ENCODE data around the gene PTK6. TPM values are rescaled to one million over a fixed set of nuclear protein-coding genes. Genes with fewer than 3 reads are reported as not detected.

Gene PTK6
- total and polyA plus RNA-seq, 4 donors = 0.06 to 2.1 (median 1.1) TPM; not detected in 1

DNA sequence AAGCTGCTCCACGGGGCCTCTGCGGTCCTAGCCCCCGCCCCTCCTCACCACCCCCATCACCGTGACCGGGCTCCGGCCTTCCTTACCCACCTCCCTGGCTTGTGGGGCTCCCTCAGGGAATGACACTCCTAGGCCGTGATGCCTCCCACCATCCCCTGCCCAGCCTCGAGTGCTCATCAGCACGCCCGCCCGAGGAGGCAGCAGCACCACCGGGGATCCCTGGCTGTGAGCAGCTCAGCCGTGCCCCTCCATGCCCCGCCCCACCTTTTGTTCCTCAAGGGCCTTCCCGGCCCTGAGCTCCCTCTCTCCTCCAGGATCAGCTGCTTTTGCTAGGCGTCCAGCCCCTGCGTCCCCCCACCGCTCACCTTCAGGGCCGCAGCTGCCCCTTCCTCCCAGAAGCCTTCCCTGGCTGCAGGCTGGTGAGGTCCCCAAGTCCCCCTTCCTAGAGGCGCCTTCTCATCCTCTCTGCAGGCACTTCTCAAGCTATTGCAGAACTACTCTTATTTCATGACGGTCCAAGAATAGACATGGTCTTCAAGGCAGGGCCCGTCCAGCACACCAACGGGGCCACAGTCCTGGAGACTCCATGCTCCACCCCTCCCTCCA, 19.8 kb upstream of the PTK6 start:
- Histone ChIP-seq H3K27ac (ENCODE audit: low read depth, low read length) (no peak overlapping the region), H3K4me1 (ENCODE audit: control insufficient read depth, insufficient read depth, low read length) (peaks cover 29% of the 10 kb centered on the region), H3K9me3 (ENCODE audit: control insufficient read depth, insufficient read depth, low read length) (no peaks in the 10 kb centered on the region), H3K27me3 (ENCODE audit: control insufficient read depth, insufficient read depth, low read length) (peaks cover 5% of the 10 kb centered on the region), H3K36me3 (ENCODE audit: control insufficient read depth, insufficient read depth, low read length) (peaks cover 35% of the 10 kb centered on the region), H3K4me3 (ENCODE audit: low read depth, low read length) (no peak overlapping the region)
- no peak for DNase-seq (ENCODE audit: low read depth in 4 of 6, low spot score in 6 of 6)
- 47% methylated on average over 23 of the region's 23 CpGs for WGBS (ENCODE audit: insufficient coverage)

- Histone ChIP-seq H3K27ac (ENCODE audit: low read depth, low read length) (no peak overlapping the region), H3K4me3 (ENCODE audit: low read depth, low read length) (no peak overlapping the region), H3K4me1 (ENCODE audit: control insufficient read depth, insufficient read depth, low read length) (peaks cover 29% of the 10 kb centered on the region), H3K27me3 (ENCODE audit: control insufficient read depth, insufficient read depth, low read length) (peaks cover 7% of the 10 kb centered on the region), H3K9me3 (ENCODE audit: control insufficient read depth, insufficient read depth, low read length) (no peaks in the 10 kb centered on the region), H3K36me3 (ENCODE audit: control insufficient read depth, insufficient read depth, low read length) (peaks cover 24% of the 10 kb centered on the region)
- WGBS (ENCODE audit: insufficient coverage) = 93% methylated on average over 45 of the region's 45 CpGs
- no peak for DNase-seq (ENCODE audit: low read depth in 4 of 6, low spot score in 6 of 6)
Measured at GRCh38 chr20:63555661-63556381, 18.6 kb upstream of the PTK6 start.

GRCh38 chr20:63554361-63555278, 17.4 kb upstream of the PTK6 start:
- Histone ChIP-seq H3K9me3 (ENCODE audit: control insufficient read depth, insufficient read depth, low read length) (no peaks in the 10 kb centered on the region), H3K4me3 (ENCODE audit: low read depth, low read length) (peak overlapping the region; percentile 52), H3K4me1 (ENCODE audit: control insufficient read depth, insufficient read depth, low read length) (peaks cover 29% of the 10 kb centered on the region), H3K27ac (ENCODE audit: low read depth, low read length) (no peak overlapping the region), H3K36me3 (ENCODE audit: control insufficient read depth, insufficient read depth, low read length) (peaks cover 12% of the 10 kb centered on the region), H3K27me3 (ENCODE audit: control insufficient read depth, insufficient read depth, low read length) (peaks cover 10% of the 10 kb centered on the region)
- DNase-seq (ENCODE audit: low read depth in 4 of 6, low spot score in 6 of 6) = peak in 1 of 6 donors; percentile 22
- WGBS (ENCODE audit: insufficient coverage) = 63% methylated on average over 38 of the region's 38 CpGs

DNA sequence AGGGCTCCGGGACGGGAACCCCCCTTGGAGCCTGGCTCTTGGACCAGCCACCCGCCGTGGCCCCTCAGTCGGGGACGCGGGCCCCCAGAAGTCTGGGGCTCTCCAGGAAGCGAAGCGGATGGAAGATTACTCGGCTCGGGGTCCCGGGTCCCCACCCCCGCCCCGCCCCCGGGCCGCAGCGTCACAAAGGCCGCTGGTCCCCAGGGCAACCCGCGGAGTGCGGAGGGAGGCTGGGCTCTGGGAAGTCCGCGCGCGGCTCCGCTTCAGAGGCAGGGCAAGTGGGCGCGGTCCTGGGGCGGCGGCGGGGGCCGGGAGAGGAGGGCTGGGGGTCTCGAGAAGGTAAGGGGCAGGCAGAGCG, 16.7 kb upstream of the PTK6 start, which contains the start of gene FNDC11:
Gene FNDC11, plus strand, starts transcription at position 227 of the 358 bp plus-strand sequence. CDS start 1,505 bp downstream, outside the sequence.
- H3K4me3 ChIP-seq (ENCODE audit: low read depth, low read length) = peak within 1 kb of the TSS; percentile 52
- no peak within 1 kb of the TSS for H3K27ac ChIP-seq (ENCODE audit: low read depth, low read length)
- no peaks in the 10 kb centered on the region for H3K9me3 ChIP-seq (ENCODE audit: control insufficient read depth, insufficient read depth, low read length)
- peak in 3 of 6 donors; percentile 9 to 66 (median 61) for DNase-seq (ENCODE audit: low read depth in 4 of 6, low spot score in 6 of 6)
- H3K4me1 ChIP-seq (ENCODE audit: control insufficient read depth, insufficient read depth, low read length) = peaks cover 29% of the 10 kb centered on the region
- peaks cover 9% of the 10 kb centered on the region for H3K36me3 ChIP-seq (ENCODE audit: control insufficient read depth, insufficient read depth, low read length)
- H3K27me3 ChIP-seq (ENCODE audit: control insufficient read depth, insufficient read depth, low read length) = peaks cover 10% of the 10 kb centered on the region
- WGBS (ENCODE audit: insufficient coverage) = under 1% methylated on average over 33 of the region's 34 CpGs

DNA sequence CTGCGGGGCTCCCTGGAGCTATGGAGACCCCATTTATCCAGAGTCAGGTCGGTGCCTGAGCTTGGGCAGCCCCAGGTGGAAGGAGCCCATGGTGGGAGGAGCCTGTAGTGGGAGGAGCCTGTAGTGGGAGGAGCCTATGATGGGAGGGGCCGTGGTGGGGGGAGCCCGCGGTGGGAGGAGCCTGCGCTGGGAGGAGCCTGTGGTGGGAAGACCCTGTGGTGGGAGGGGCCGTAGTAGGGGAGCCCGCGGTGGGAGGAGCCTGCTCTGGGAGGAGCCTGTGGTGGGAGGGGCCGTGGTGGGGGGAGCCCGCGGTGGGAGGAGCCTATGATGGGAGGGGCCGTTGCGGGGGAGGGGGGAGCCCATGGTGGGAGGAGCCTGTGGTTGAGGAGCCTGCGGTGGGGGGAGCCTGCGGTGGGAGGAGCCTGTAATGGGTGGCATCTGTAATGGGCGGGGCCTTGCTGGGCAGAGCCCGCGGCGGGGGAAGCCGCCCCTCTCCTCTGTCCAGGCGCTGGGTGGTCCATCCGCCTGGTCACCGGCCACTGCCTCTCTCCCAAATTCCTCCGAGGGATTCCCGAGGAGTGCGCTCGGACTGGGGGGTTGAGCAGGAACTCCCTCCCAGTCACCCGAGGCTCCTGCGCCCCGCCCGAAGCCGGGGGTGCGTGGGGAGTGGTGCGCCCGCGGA, 16.2 kb upstream of the PTK6 start:
- under 1% methylated on average over 37 of the region's 37 CpGs for WGBS (ENCODE audit: insufficient coverage)
- peak overlapping the region; percentile 52 for H3K4me3 ChIP-seq (ENCODE audit: low read depth, low read length)
- H3K27me3 ChIP-seq (ENCODE audit: control insufficient read depth, insufficient read depth, low read length) = peaks cover 13% of the 10 kb centered on the region
- peaks cover 9% of the 10 kb centered on the region for H3K36me3 ChIP-seq (ENCODE audit: control insufficient read depth, insufficient read depth, low read length)
- peak in 3 of 6 donors; percentile 36 to 81 (median 79) for DNase-seq (ENCODE audit: low read depth in 4 of 6, low spot score in 6 of 6)
- no peaks in the 10 kb centered on the region for H3K9me3 ChIP-seq (ENCODE audit: control insufficient read depth, insufficient read depth, low read length)
- H3K4me1 ChIP-seq (ENCODE audit: control insufficient read depth, insufficient read depth, low read length) = peaks cover 29% of the 10 kb centered on the region
- H3K27ac ChIP-seq (ENCODE audit: low read depth, low read length) = no peak overlapping the region

DNA sequence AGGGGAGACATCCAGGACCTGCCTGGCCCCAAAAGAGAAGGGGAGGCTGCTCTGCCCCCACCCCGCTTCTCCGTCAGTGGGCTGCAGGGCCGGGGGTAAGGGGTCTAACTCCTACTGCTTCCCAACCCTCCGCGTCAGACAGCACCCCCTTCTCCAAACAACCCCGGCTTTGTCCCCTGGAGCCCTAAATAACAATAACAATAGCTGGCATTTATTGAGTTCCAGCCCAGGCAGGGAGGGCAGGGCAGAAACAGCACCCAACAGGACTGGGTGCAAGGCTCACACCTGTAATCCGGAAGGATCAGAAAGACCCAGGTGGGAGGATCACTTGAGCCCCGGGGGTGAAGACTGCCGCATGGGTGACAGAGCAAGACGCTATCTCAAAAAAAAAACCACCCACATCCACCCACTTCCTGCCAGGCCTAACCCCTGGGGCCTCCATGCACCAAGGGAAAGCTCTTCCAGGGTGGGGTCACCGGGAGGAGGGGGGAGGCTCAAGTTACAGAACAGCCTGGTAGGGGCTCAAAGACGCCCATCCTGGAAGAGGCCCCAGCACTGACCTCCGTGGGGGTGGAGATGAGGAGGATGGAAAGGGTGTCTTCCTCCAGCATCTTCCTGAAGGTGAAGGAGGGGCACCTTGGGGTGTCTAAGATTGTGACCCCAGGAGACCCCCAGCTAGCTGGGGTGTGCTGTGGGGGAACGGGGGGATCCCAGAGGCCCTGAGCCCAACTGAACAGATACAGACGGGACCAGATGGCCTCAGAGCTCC, 15.5 kb upstream of the PTK6 start:
- H3K36me3 ChIP-seq (ENCODE audit: control insufficient read depth, insufficient read depth, low read length) = peaks cover 9% of the 10 kb centered on the region
- 29% methylated on average over 8 of the region's 15 CpGs for WGBS (ENCODE audit: insufficient coverage)
- no peak overlapping the region for H3K27ac ChIP-seq (ENCODE audit: low read depth, low read length)
- peaks cover 18% of the 10 kb centered on the region for H3K27me3 ChIP-seq (ENCODE audit: control insufficient read depth, insufficient read depth, low read length)
- DNase-seq (ENCODE audit: low read depth in 4 of 6, low spot score in 6 of 6) = no peak
- H3K4me1 ChIP-seq (ENCODE audit: control insufficient read depth, insufficient read depth, low read length) = peaks cover 29% of the 10 kb centered on the region
- H3K9me3 ChIP-seq (ENCODE audit: control insufficient read depth, insufficient read depth, low read length) = no peaks in the 10 kb centered on the region
- no peak overlapping the region for H3K4me3 ChIP-seq (ENCODE audit: low read depth, low read length)

GRCh38 chr20:63551068-63551467, 13.9 kb upstream of the PTK6 start:
- H3K36me3 ChIP-seq (ENCODE audit: control insufficient read depth, insufficient read depth, low read length) = peaks cover 7% of the 10 kb centered on the region
- no peak overlapping the region for H3K4me3 ChIP-seq (ENCODE audit: low read depth, low read length)
- peaks cover 26% of the 10 kb centered on the region for H3K27me3 ChIP-seq (ENCODE audit: control insufficient read depth, insufficient read depth, low read length)
- DNase-seq (ENCODE audit: low read depth in 4 of 6, low spot score in 6 of 6) = peak in 1 of 6 donors; percentile 5
- no peak overlapping the region for H3K27ac ChIP-seq (ENCODE audit: low read depth, low read length)
- WGBS (ENCODE audit: insufficient coverage) = 48% methylated on average over 9 of the region's 9 CpGs
- no peaks in the 10 kb centered on the region for H3K9me3 ChIP-seq (ENCODE audit: control insufficient read depth, insufficient read depth, low read length)
- peaks cover 29% of the 10 kb centered on the region for H3K4me1 ChIP-seq (ENCODE audit: control insufficient read depth, insufficient read depth, low read length)

DNA sequence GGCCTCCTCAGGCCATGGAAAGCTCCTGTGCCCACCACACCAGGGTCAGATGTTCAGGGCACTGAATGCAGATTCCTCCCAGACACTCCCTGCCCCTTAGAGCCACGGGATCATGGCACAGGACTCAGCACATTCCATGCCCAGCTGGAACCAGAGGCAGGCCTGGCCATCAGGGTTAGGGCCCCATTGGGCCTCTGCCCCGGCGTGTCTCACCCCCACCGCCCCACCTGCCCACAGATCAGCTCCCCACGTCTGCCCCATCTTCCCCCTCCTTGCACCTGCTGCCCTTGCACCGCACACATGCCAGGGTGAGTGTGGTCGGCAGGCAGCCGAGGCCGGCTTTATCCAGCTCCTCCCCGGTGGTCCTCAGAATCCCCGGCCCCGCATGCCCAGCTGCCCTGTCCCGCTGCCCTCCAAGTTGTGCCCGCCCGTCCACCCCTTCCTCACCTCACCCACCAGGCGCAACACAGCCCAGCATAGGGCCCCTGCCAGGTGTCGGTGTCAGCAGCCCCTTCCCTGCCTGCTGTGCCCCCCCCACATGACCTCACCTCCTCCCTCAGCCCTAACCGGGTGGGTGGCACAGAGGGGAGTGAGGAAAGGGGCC, 12.6 kb upstream of the PTK6 start:
- no peaks in the 10 kb centered on the region for H3K9me3 ChIP-seq (ENCODE audit: control insufficient read depth, insufficient read depth, low read length)
- WGBS (ENCODE audit: insufficient coverage) = 81% methylated on average over 15 of the region's 18 CpGs
- peaks cover 1% of the 10 kb centered on the region for H3K36me3 ChIP-seq (ENCODE audit: control insufficient read depth, insufficient read depth, low read length)
- H3K4me1 ChIP-seq (ENCODE audit: control insufficient read depth, insufficient read depth, low read length) = peaks cover 25% of the 10 kb centered on the region
- no peak overlapping the region for H3K27ac ChIP-seq (ENCODE audit: low read depth, low read length)
- peaks cover 26% of the 10 kb centered on the region for H3K27me3 ChIP-seq (ENCODE audit: control insufficient read depth, insufficient read depth, low read length)
- DNase-seq (ENCODE audit: low read depth in 4 of 6, low spot score in 6 of 6) = no peak
- H3K4me3 ChIP-seq (ENCODE audit: low read depth, low read length) = no peak overlapping the region
